Liver (tissue), 9 donors: ENCODE measurements around the gene TSKS. TPM values are rescaled to one million over a fixed set of nuclear protein-coding genes. Genes with fewer than 3 reads are reported as not detected.

Experiments used
- DNase-seq: peaks from one replicate; pipeline ENCODE4 v3.0.0-alpha.2; 2017; ENCODE audit warnings: low spot score
- H3K27ac ChIP-seq, 2 donors: one replicate each; pipeline ENCODE4 v1.7.0; 2013; ENCODE audit warnings: inconsistent platforms in 2 of 2, low read length in 2 of 2, control low read depth in 1 of 2, low read depth in 1 of 2, mild to moderate bottlenecking in 1 of 2
- H3K27me3 ChIP-seq, 4 donors: one replicate each; pipeline versions ENCODE4 v1.6.1 to v1.7.0; 2013; ENCODE audit warnings: low read length in 3 of 4, inconsistent platforms in 1 of 4, mild to moderate bottlenecking in 1 of 4, moderate library complexity in 1 of 4; ENCODE audit not compliant: control insufficient read depth in 4 of 4, insufficient read depth in 4 of 4
- H3K36me3 ChIP-seq, 4 donors: one replicate each; pipeline versions ENCODE4 v1.6.1 to v1.7.0; 2013; ENCODE audit warnings: low read length in 3 of 4, mild to moderate bottlenecking in 3 of 4, low read depth in 1 of 4, moderate library complexity in 1 of 4; ENCODE audit not compliant: control insufficient read depth in 4 of 4, insufficient read depth in 3 of 4
- H3K4me1 ChIP-seq, 4 donors: one replicate each; pipeline versions ENCODE4 v1.6.1 to v1.7.0; 2013; ENCODE audit warnings: low read length in 3 of 4, mild to moderate bottlenecking in 3 of 4, moderate library complexity in 1 of 4; ENCODE audit not compliant: control insufficient read depth in 4 of 4, insufficient read depth in 4 of 4
- H3K4me3 ChIP-seq, 3 donors: one replicate each; pipeline versions ENCODE4 v1.6.1 to v1.7.0; 2013; ENCODE audit warnings: low read length in 3 of 3, control low read depth in 1 of 3, low read depth in 1 of 3, mild to moderate bottlenecking in 1 of 3
- H3K9ac ChIP-seq, 2 donors: one replicate each; pipeline ENCODE4 v1.7.0; 2013; ENCODE audit warnings: low read length in 2 of 2, mild to moderate bottlenecking in 2 of 2, moderate library complexity in 2 of 2, control low read depth in 1 of 2, low read depth in 1 of 2
- H3K9me3 ChIP-seq, 4 donors: one replicate each; pipeline versions ENCODE4 v1.6.1 to v1.7.0; 2013; ENCODE audit warnings: low read length in 3 of 4; ENCODE audit not compliant: control insufficient read depth in 4 of 4
- ATF3 ChIP-seq: IDR thresholded peaks from 2 replicates; pipeline ENCODE4 v1.6.1; 2016; ENCODE audit warnings: antibody characterized with exemption
- CTCF ChIP-seq: fragments of 150-350 bp; IDR thresholded peaks from 2 replicates; pipeline ENCODE4 v1.5.1; 2017; ENCODE audit warnings: improper control_type of control experiment, low read depth, low read length; ENCODE audit not compliant: missing input control
- EGR1 ChIP-seq, 2 donors: IDR thresholded peaks; 2 replicates each; pipeline ENCODE4 v1.6.1; 2016 to 2018; ENCODE audit warnings: antibody characterized with exemption in 2 of 2, low read depth in 2 of 2
- FOXA1 ChIP-seq: IDR thresholded peaks from 2 replicates; pipeline ENCODE4 v1.6.1; 2016; ENCODE audit warnings: antibody characterized with exemption
- FOXA2 ChIP-seq: IDR thresholded peaks from 2 replicates; pipeline ENCODE4 v1.6.1; 2016; ENCODE audit warnings: antibody characterized with exemption
- GABPA ChIP-seq, 2 donors: IDR thresholded peaks in 1 of 2; conservative IDR thresholded peaks in 1 of 2; 2 replicates each; pipeline ENCODE4 v1.6.1; 2016; ENCODE audit warnings: antibody characterized with exemption in 2 of 2, mild to moderate bottlenecking in 1 of 2, moderate library complexity in 1 of 2
- HNF4A ChIP-seq, 2 donors: conservative IDR thresholded peaks; 2 replicates each; pipeline ENCODE4 v1.6.1; 2016; ENCODE audit warnings: antibody characterized with exemption in 2 of 2, mild to moderate bottlenecking in 2 of 2
- HNF4G ChIP-seq: IDR thresholded peaks from 2 replicates; pipeline ENCODE4 v1.6.1; 2016; ENCODE audit warnings: antibody characterized with exemption
- JUND ChIP-seq, 2 donors: IDR thresholded peaks; 2 replicates each; pipeline ENCODE4 v1.6.1; 2016; ENCODE audit warnings: antibody characterized with exemption in 2 of 2
- MAX ChIP-seq: IDR thresholded peaks from 2 replicates; pipeline ENCODE4 v1.6.1; 2016; ENCODE audit warnings: antibody characterized with exemption
- NR2F2 ChIP-seq: IDR thresholded peaks from 2 replicates; pipeline ENCODE4 v1.6.1; 2016; ENCODE audit warnings: antibody characterized with exemption
- RAD21 ChIP-seq, 2 donors: IDR thresholded peaks; 2 replicates each; pipeline ENCODE4 v1.6.1; 2016; ENCODE audit warnings: antibody characterized with exemption in 2 of 2, mild to moderate bottlenecking in 2 of 2
- REST ChIP-seq: IDR thresholded peaks from 2 replicates; pipeline ENCODE4 v1.6.1; 2016; ENCODE audit warnings: antibody characterized with exemption, mild to moderate bottlenecking
- RXRA ChIP-seq, 2 donors: IDR thresholded peaks; 2 replicates each; pipeline ENCODE4 v1.6.1; 2017 to 2018; ENCODE audit warnings: antibody characterized with exemption in 2 of 2, mild to moderate bottlenecking in 1 of 2
- SP1 ChIP-seq: IDR thresholded peaks from 2 replicates; pipeline ENCODE4 v1.6.1; 2018; ENCODE audit warnings: antibody characterized with exemption, mild to moderate bottlenecking
- TAF1 ChIP-seq: conservative IDR thresholded peaks from 2 replicates; pipeline ENCODE4 v1.6.1; 2016; ENCODE audit warnings: antibody characterized with exemption, mild to moderate bottlenecking
- YY1 ChIP-seq: IDR thresholded peaks from 2 replicates; pipeline ENCODE4 v1.6.1; 2016; ENCODE audit warnings: antibody characterized with exemption, mild to moderate bottlenecking
- ZBTB33 ChIP-seq: IDR thresholded peaks from 2 replicates; pipeline ENCODE4 v1.6.1; 2016; ENCODE audit warnings: antibody characterized with exemption
- WGBS: extraction: QIAGEN DNeasy Blood & Tissue Kit; methylation state at CpG from one replicate; pipeline ENCODE4 v1.1.7; 2013; 5-methylcytosine and 5-hydroxymethylcytosine counted together
- polyA plus RNA-seq, 2 donors: library from polyadenylated mRNA; stranded (reverse) in 1 of 2; unstranded in 1 of 2; fragments of 200-250 nt in 1 of 2; fragments of >200 nt in 1 of 2; fragmentation: Nextera tagmentation in 1 of 2; extraction: Ambion mirVana in 1 of 2; gene quantifications; one replicate each; pipeline versions ENCODE4 v1.2.1 to v1.2.3, GENCODE V29; 2013 to 2015
- total RNA-seq, 2 donors: library from RNA; depleted of rRNA; stranded (reverse); fragments of >200 nt; gene quantifications; one replicate each; pipeline ENCODE4 v1.2.3, GENCODE V29; 2014
- donor health status: healthy.
- donor health status: healthy.
- donor health status: healthy.
- donor health status: healthy.
- donor health status: healthy.

The TSKS gene
- total and polyA plus RNA-seq, 4 donors, result 0.07 to 0.61 (median 0.08) TPM; not detected in 1

GRCh38 chr19:49761249-49761624, 1.9 kb downstream of the TSKS start:
- 94% methylated on average over 1 of the region's 1 CpG for WGBS
- Histone ChIP-seq H3K4me3 (no peak overlapping the region), H3K27ac (peak overlapping the region; percentile 19 to 47), H3K9me3 (no peaks in the 10 kb centered on the region), H3K9ac (no peak overlapping the region), H3K36me3 (no peaks in the 10 kb centered on the region), H3K27me3 (no peaks in the 10 kb centered on the region), H3K4me1 (peaks cover 0 to 8% (median 4%) of the 10 kb centered on the region in 4 donors)
- no peak for DNase-seq
- TF ChIP-seq SP1, result no peak
- TF ChIP-seq REST, result no peak

GRCh38 chr19:49758292-49758691, 4.8 kb downstream of the TSKS start:
- no peak for DNase-seq
- Histone ChIP-seq H3K27me3 (no peaks in the 10 kb centered on the region), H3K4me3 (no peak overlapping the region), H3K9ac (no peak overlapping the region), H3K4me1 (no peaks in the 10 kb centered on the region), H3K36me3 (no peaks in the 10 kb centered on the region), H3K27ac (no peak overlapping the region), H3K9me3 (peaks cover 0 to 1% (median 0%) of the 10 kb centered on the region in 4 donors)
- TF ChIP-seq TAF1 (no peak), FOXA1 (no peak), SP1 (no peak), REST (no peak), RAD21 (IDR thresholded peaks at IDR 0.05) (no peak), CTCF (no peak), NR2F2 (no peak), GABPA (IDR thresholded peaks at IDR 0.05 in 1 of 2, conservative IDR thresholded peaks at IDR 0.05 in 1 of 2) (no peak), JUND (IDR thresholded peaks at IDR 0.05) (no peak), RXRA (IDR thresholded peaks at IDR 0.05) (no peak), EGR1 (IDR thresholded peaks at IDR 0.05; ENCODE audit: low read depth in 2 of 2) (no peak), ATF3 (no peak), MAX (no peak), HNF4A (conservative IDR thresholded peaks at IDR 0.05) (no peak), FOXA2 (no peak), HNF4G (no peak), YY1 (no peak), ZBTB33 (no peak)
- 62% methylated on average over 7 of the region's 7 CpGs for WGBS
